Vagina (tissue), 2 donors: ENCODE measurements around the gene CRYBA4. TPM values are rescaled to one million over a fixed set of nuclear protein-coding genes. Genes with fewer than 3 reads are reported as not detected.
A peak's percentile ranks its signal among the peaks of the same experiment; 100 is the strongest.

Experiments used
- DNase-seq, 2 donors: peaks; one replicate each; pipeline ENCODE4 v3.0.0-alpha.2; 2017; ENCODE audit errors: extremely low spot score in 2 of 2
- H3K27ac ChIP-seq: fragments of 200-600 bp; sonication (generic); one replicate; pipeline ENCODE4 v1.5.1; 2019
- H3K27me3 ChIP-seq: fragments of 200-600 bp; sonication (generic); one replicate; pipeline ENCODE4 v1.5.1; 2019
- H3K36me3 ChIP-seq, 2 donors: fragments of 200-600 bp; sonication (generic); one replicate each; pipeline ENCODE4 v1.5.1; 2017 to 2019
- H3K4me1 ChIP-seq: fragments of 200-600 bp; sonication (generic); one replicate; pipeline ENCODE4 v1.5.1; 2019
- H3K4me3 ChIP-seq, 2 donors: fragments of 200-600 bp; sonication (generic); 1 replicate in 1 of 2; 2 replicates in 1 of 2; pipeline ENCODE4 v1.5.1; 2016 to 2019
- H3K9me3 ChIP-seq: fragments of 200-600 bp; sonication (generic); one replicate; pipeline ENCODE4 v1.5.1; 2019
- POLR2A ChIP-seq, 2 donors: fragments of 450-650 bp; IDR thresholded peaks; one replicate each; pipeline ENCODE4 v1.6.1; 2017; ENCODE audit warnings: antibody characterized with exemption in 2 of 2, mild to moderate bottlenecking in 2 of 2, moderate library complexity in 2 of 2
- POLR2AphosphoS5 ChIP-seq, 2 donors: sonication (generic); formaldehyde crosslinking; IDR thresholded peaks; one replicate each; pipeline ENCODE4 v1.9.0; 2017; ENCODE audit warnings: antibody characterized with exemption in 2 of 2, mild to moderate bottlenecking in 2 of 2, low read depth in 1 of 2; ENCODE audit not compliant: insufficient read depth in 1 of 2
- intact Hi-C: fragments of 100-400 bp; cut with DNase I; formaldehyde crosslinking; loops from one replicate; pipeline ENCODE4 v1.15.1; 2023
- total RNA-seq: library from RNA; depleted of rRNA; stranded (reverse); fragments of >200 nt; gene quantifications from one replicate; pipeline ENCODE4 v1.2.3, GENCODE V29; 2016
- TF ChIP-seq, protein P1 (sequence below), 3 experiments: fragments of 450-650 bp in 2 of 3; fragments of 200-600 bp in 1 of 3; sonication (generic) in 1 of 3; IDR thresholded peaks; one replicate each; pipeline ENCODE4 v1.5.1; 2017 to 2019; ENCODE audit warnings: antibody characterized with exemption in 3 of 3, mild to moderate bottlenecking in 2 of 3, moderate library complexity in 2 of 3

Gene CRYBA4
- total RNA-seq, 1 donor from 2014 or later: not detected

DNA sequence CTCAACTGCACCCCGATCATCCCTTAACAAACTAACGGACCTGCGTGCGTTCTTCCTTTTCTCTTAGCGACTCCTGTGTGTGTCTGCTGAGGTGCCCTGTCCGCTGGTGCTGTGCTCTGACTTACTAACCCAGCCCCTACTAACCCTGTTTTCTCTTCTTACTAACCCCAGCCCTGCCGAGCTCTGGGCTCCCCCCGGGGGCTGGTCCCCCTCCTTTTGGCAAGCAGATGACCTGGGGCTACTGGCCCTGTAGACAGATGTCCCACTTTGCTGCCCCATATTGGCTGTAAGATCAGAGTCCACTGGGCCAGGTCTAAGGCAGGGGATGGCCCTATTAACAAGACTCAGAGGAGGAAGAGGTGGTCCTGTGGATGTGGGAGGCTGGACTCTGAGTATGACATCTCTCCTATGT, 50.3 kb downstream of the CRYBA4 start:
- no peak for DNase-seq
- H3K9me3 ChIP-seq: no peaks in the 10 kb centered on the region
- H3K4me3 ChIP-seq: peak overlapping the region; percentile 74 to 80
- H3K27ac ChIP-seq: peak overlapping the region; percentile 95
- H3K27me3 ChIP-seq: no peaks in the 10 kb centered on the region
- peaks cover 28% of the 10 kb centered on the region for H3K4me1 ChIP-seq
- intact Hi-C loops: loop anchor here (10.0 kb wide), 1 partner anchor 1133 kb away; the partner anchor contains the start of gene MN1
- no peak for TF ChIP-seq POLR2A (IDR thresholded peaks at IDR 0.05)
- no peak for TF ChIP-seq POLR2AphosphoS5 (IDR thresholded peaks at IDR 0.05; ENCODE audit: insufficient read depth in 1 of 2, low read depth in 1 of 2)
- TF ChIP-seq, protein P1, sequence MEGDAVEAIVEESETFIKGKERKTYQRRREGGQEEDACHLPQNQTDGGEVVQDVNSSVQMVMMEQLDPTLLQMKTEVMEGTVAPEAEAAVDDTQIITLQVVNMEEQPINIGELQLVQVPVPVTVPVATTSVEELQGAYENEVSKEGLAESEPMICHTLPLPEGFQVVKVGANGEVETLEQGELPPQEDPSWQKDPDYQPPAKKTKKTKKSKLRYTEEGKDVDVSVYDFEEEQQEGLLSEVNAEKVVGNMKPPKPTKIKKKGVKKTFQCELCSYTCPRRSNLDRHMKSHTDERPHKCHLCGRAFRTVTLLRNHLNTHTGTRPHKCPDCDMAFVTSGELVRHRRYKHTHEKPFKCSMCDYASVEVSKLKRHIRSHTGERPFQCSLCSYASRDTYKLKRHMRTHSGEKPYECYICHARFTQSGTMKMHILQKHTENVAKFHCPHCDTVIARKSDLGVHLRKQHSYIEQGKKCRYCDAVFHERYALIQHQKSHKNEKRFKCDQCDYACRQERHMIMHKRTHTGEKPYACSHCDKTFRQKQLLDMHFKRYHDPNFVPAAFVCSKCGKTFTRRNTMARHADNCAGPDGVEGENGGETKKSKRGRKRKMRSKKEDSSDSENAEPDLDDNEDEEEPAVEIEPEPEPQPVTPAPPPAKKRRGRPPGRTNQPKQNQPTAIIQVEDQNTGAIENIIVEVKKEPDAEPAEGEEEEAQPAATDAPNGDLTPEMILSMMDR (IDR thresholded peaks at IDR 0.05): no peak
- no peaks in the 10 kb centered on the region for H3K36me3 ChIP-seq

DNA sequence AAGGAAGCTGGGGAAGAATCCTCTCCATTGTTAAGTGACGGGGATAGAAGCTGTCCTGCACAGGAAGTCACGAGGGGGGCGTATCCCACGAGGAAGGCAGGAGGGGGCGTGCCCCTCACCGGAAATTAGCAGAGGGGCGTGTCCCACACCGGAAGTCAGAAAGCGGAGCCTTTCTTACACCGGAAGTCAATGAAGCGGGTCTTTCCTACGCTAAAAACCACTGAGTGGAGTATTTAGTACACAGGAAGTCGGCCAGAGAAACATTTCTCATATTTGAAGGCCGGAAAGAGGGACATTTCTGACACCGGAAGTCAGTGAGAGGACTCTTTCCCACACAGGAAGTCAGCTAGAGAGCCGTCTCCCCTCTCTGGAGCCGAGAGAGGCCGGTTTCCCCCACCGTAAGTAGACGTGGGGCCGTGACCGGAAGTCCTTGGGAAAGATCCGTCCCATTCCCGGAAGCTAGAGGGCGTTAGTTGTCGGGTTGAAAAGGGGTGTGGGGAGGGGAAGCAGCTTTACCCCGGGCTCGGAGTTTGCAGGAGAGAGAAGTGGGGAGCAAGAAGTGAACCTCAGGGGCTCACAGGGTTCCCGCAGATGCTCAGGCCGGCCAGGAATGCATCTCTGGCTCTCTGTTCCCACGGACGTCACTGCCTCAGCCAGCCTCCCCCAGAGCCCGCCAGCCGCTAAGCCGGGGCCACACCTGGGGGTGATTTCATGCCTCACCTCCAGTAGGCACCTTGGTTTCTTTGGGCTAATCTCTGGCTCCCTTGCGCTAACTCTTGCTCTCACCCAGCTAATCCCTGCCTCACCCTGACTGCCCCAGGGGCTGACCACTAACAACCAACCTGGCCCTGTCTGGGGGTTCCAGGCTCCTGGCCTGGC, 51.1 kb downstream of the CRYBA4 start:
- TF ChIP-seq POLR2AphosphoS5 (IDR thresholded peaks at IDR 0.05; ENCODE audit: insufficient read depth in 1 of 2, low read depth in 1 of 2) (peak; percentile 71 to 93), POLR2A (IDR thresholded peaks at IDR 0.05) (no peak)
- TF ChIP-seq, protein P1 (IDR thresholded peaks at IDR 0.05): peak in 2 of 3 experiments; percentile 36 to 65
- Histone ChIP-seq H3K36me3 (no peaks in the 10 kb centered on the region), H3K4me3 (peak overlapping the region; percentile 74 to 80), H3K27ac (peak overlapping the region; percentile 95), H3K4me1 (peaks cover 28% of the 10 kb centered on the region), H3K9me3 (no peaks in the 10 kb centered on the region), H3K27me3 (no peaks in the 10 kb centered on the region)
- intact Hi-C loops: loop anchor here (10.0 kb wide), 1 partner anchor 1132 kb away; the partner anchor contains the start of gene MN1
- DNase-seq: peak in 1 of 2 donors; percentile 97

DNA sequence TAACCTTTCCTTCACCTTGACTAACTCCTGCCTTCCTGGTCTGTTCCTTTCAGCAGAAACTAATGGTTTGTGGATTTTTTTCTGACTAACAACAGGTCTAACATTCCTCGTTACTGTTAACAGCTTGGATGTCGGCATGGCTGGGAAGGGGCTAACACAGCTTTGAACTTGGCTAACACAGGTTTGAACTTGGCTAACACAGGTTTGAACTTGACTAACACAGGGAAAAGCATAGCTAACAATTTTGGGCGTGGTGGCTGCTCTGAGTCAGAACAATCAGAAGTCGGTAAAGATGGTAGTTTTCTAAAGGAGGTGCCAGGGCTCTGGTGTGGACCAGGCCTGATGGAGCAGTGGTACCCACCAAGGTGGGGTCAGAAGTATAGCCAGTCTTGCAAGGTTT, 51.7 kb downstream of the CRYBA4 start:
- no peaks in the 10 kb centered on the region for H3K36me3 ChIP-seq
- intact Hi-C loops: loop anchor here (10.0 kb wide), 1 partner anchor 1131 kb away; the partner anchor contains the start of gene MN1
- peaks cover 28% of the 10 kb centered on the region for H3K4me1 ChIP-seq
- peak overlapping the region; percentile 95 for H3K27ac ChIP-seq
- H3K9me3 ChIP-seq: no peaks in the 10 kb centered on the region
- peak overlapping the region; percentile 74 to 80 for H3K4me3 ChIP-seq
- DNase-seq: no peak
- H3K27me3 ChIP-seq: no peaks in the 10 kb centered on the region
- TF ChIP-seq, protein P1 (IDR thresholded peaks at IDR 0.05): no peak
- no peak for TF ChIP-seq POLR2AphosphoS5 (IDR thresholded peaks at IDR 0.05; ENCODE audit: insufficient read depth in 1 of 2, low read depth in 1 of 2)
- TF ChIP-seq POLR2A (IDR thresholded peaks at IDR 0.05): no peak

DNA sequence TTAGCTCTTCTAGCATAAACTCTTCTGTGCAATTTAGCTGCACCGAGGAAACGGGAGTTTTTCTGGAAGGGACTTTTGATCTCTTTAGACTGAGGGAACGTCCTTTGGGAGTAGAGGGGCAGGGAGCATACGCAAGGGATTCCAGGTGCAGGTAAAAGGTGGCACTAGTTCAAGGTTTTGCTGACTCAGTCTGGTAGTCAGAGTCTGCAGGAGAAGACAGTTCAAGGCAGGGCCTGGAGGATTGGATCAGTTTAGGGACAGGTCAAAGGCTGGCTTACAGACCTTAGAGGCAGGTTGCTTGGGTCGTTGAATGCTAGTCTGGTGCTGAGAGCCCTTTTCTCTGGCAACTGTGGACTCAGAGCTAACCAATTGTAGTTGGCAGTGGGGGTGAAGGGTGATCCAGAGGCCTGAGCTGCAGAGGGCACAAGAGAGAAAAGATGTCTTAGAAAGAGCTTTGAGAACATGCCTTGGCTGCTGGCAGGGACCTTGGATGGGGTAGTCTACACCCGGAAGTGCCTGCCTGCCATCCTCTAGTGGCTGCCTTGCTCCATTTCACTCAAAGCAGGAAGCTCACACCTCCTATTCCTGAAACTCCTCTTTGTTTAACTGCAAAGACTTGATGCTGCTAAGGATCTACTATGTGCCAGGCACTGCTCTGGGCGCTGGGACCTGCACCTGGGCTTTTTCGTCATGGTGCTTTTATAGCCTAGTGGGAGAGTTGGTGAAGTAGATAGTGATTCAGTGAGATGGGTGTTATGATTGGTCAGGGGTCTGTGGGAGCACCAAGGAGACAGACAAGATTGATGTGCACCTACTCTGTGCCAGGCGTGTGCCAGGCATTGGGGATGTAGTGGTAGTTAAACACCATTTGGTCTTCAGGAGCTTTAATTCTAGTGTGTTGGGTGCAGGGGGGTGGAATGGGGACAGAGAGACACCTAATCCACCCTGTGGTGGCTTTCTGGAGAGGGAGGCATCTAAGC, 52.7 kb downstream of the CRYBA4 start:
- Histone ChIP-seq H3K4me3 (peak overlapping the region in 1 of 2 donors; percentile 80), H3K27me3 (no peaks in the 10 kb centered on the region), H3K4me1 (peaks cover 28% of the 10 kb centered on the region), H3K9me3 (no peaks in the 10 kb centered on the region), H3K27ac (peak overlapping the region; percentile 95), H3K36me3 (no peaks in the 10 kb centered on the region)
- intact Hi-C loops: loop anchor here (10.0 kb wide), 1 partner anchor 1130 kb away; the partner anchor contains the start of gene MN1
- no peak for DNase-seq
- TF ChIP-seq POLR2A (IDR thresholded peaks at IDR 0.05): no peak
- TF ChIP-seq, protein P1 (IDR thresholded peaks at IDR 0.05): no peak
- TF ChIP-seq POLR2AphosphoS5 (IDR thresholded peaks at IDR 0.05; ENCODE audit: insufficient read depth in 1 of 2, low read depth in 1 of 2): no peak
